ENCODE data around the gene ASPM.
A peak's percentile ranks its signal among the peaks of the same experiment; 100 is the strongest.

Gene ASPM

GRCh38 chr1:197146101-197147095, at the start of gene ASPM:
TSS of gene ASPM (minus strand) at chr1:197146669. CDS start at chr1:197146437, 232 bp downstream.
- H3K4me3 ChIP-seq (ENCODE audit: low read depth, low read length): peak within 1 kb of the TSS; percentile 96
- TF ChIP-seq CTCF (IDR thresholded peaks at IDR 0.05; ENCODE audit: low read depth, low read length, missing control alignments): no peak
- peak; percentile 84 for DNase-seq (ENCODE audit: low read depth)

GRCh38 chr1:197195100-197195499, 48.6 kb upstream of the ASPM start:
- DNase-seq (ENCODE audit: low read depth): no peak
- no peak for TF ChIP-seq CTCF (IDR thresholded peaks at IDR 0.05; ENCODE audit: low read depth, low read length, missing control alignments)
- no peak overlapping the region for H3K4me3 ChIP-seq (ENCODE audit: low read depth, low read length)

- no peak for TF ChIP-seq CTCF (IDR thresholded peaks at IDR 0.05; ENCODE audit: low read depth, low read length, missing control alignments)
- no peak overlapping the region for H3K4me3 ChIP-seq (ENCODE audit: low read depth, low read length)
- no peak for DNase-seq (ENCODE audit: low read depth)
These were observed 37.7 kb upstream of the ASPM start for GRCh38 chr1:197184190-197184589.

GRCh38 chr1:197183195-197183748, 36.8 kb upstream of the ASPM start:
- H3K4me3 ChIP-seq (ENCODE audit: low read depth, low read length): no peak overlapping the region
- no peak for TF ChIP-seq CTCF (IDR thresholded peaks at IDR 0.05; ENCODE audit: low read depth, low read length, missing control alignments)
- DNase-seq (ENCODE audit: low read depth): no peak

- TF ChIP-seq CTCF (IDR thresholded peaks at IDR 0.05; ENCODE audit: low read depth, low read length, missing control alignments): no peak
- no peak for DNase-seq (ENCODE audit: low read depth)
- H3K4me3 ChIP-seq (ENCODE audit: low read depth, low read length): no peak overlapping the region
These were observed 36.2 kb upstream of the ASPM start for GRCh38 chr1:197182716-197183115.

GRCh38 chr1:197181982-197182381, 35.5 kb upstream of the ASPM start:
- TF ChIP-seq CTCF (IDR thresholded peaks at IDR 0.05; ENCODE audit: low read depth, low read length, missing control alignments): no peak
- H3K4me3 ChIP-seq (ENCODE audit: low read depth, low read length): no peak overlapping the region
- DNase-seq (ENCODE audit: low read depth): no peak

All from GM12864 (cell line).